Liver (tissue), 9 donors: Measurements from ENCODE around the gene PHACTR4. TPM values are rescaled to one million over a fixed set of nuclear protein-coding genes. Genes with fewer than 3 reads are reported as not detected.

Source experiments
- DNase-seq: peaks from one replicate; pipeline ENCODE4 v3.0.0-alpha.2; 2017; ENCODE audit warnings: low spot score
- H3K27ac ChIP-seq, 2 donors: one replicate each; pipeline ENCODE4 v1.7.0; 2013; ENCODE audit warnings: inconsistent platforms in 2 of 2, low read length in 2 of 2, control low read depth in 1 of 2, low read depth in 1 of 2, mild to moderate bottlenecking in 1 of 2
- H3K27me3 ChIP-seq, 4 donors: one replicate each; pipeline versions ENCODE4 v1.6.1 to v1.7.0; 2013; ENCODE audit warnings: low read length in 3 of 4, inconsistent platforms in 1 of 4, mild to moderate bottlenecking in 1 of 4, moderate library complexity in 1 of 4; ENCODE audit not compliant: control insufficient read depth in 4 of 4, insufficient read depth in 4 of 4
- H3K36me3 ChIP-seq, 4 donors: one replicate each; pipeline versions ENCODE4 v1.6.1 to v1.7.0; 2013; ENCODE audit warnings: low read length in 3 of 4, mild to moderate bottlenecking in 3 of 4, low read depth in 1 of 4, moderate library complexity in 1 of 4; ENCODE audit not compliant: control insufficient read depth in 4 of 4, insufficient read depth in 3 of 4
- H3K4me1 ChIP-seq, 4 donors: one replicate each; pipeline versions ENCODE4 v1.6.1 to v1.7.0; 2013; ENCODE audit warnings: low read length in 3 of 4, mild to moderate bottlenecking in 3 of 4, moderate library complexity in 1 of 4; ENCODE audit not compliant: control insufficient read depth in 4 of 4, insufficient read depth in 4 of 4
- H3K4me3 ChIP-seq, 3 donors: one replicate each; pipeline versions ENCODE4 v1.6.1 to v1.7.0; 2013; ENCODE audit warnings: low read length in 3 of 3, control low read depth in 1 of 3, low read depth in 1 of 3, mild to moderate bottlenecking in 1 of 3
- H3K9ac ChIP-seq, 2 donors: one replicate each; pipeline ENCODE4 v1.7.0; 2013; ENCODE audit warnings: low read length in 2 of 2, mild to moderate bottlenecking in 2 of 2, moderate library complexity in 2 of 2, control low read depth in 1 of 2, low read depth in 1 of 2
- H3K9me3 ChIP-seq, 4 donors: one replicate each; pipeline versions ENCODE4 v1.6.1 to v1.7.0; 2013; ENCODE audit warnings: low read length in 3 of 4; ENCODE audit not compliant: control insufficient read depth in 4 of 4
- CTCF ChIP-seq: fragments of 150-350 bp; IDR thresholded peaks from 2 replicates; pipeline ENCODE4 v1.5.1; 2017; ENCODE audit warnings: improper control_type of control experiment, low read depth, low read length; ENCODE audit not compliant: missing input control
- EGR1 ChIP-seq, 2 donors: IDR thresholded peaks; 2 replicates each; pipeline ENCODE4 v1.6.1; 2016 to 2018; ENCODE audit warnings: antibody characterized with exemption in 2 of 2, low read depth in 2 of 2
- FOXA2 ChIP-seq: IDR thresholded peaks from 2 replicates; pipeline ENCODE4 v1.6.1; 2016; ENCODE audit warnings: antibody characterized with exemption
- GABPA ChIP-seq, 2 donors: IDR thresholded peaks in 1 of 2; conservative IDR thresholded peaks in 1 of 2; 2 replicates each; pipeline ENCODE4 v1.6.1; 2016; ENCODE audit warnings: antibody characterized with exemption in 2 of 2, mild to moderate bottlenecking in 1 of 2, moderate library complexity in 1 of 2
- HNF4A ChIP-seq, 2 donors: conservative IDR thresholded peaks; 2 replicates each; pipeline ENCODE4 v1.6.1; 2016; ENCODE audit warnings: antibody characterized with exemption in 2 of 2, mild to moderate bottlenecking in 2 of 2
- JUND ChIP-seq, 2 donors: IDR thresholded peaks; 2 replicates each; pipeline ENCODE4 v1.6.1; 2016; ENCODE audit warnings: antibody characterized with exemption in 2 of 2
- NR2F2 ChIP-seq: IDR thresholded peaks from 2 replicates; pipeline ENCODE4 v1.6.1; 2016; ENCODE audit warnings: antibody characterized with exemption
- RAD21 ChIP-seq, 2 donors: IDR thresholded peaks; 2 replicates each; pipeline ENCODE4 v1.6.1; 2016; ENCODE audit warnings: antibody characterized with exemption in 2 of 2, mild to moderate bottlenecking in 2 of 2
- WGBS: extraction: QIAGEN DNeasy Blood & Tissue Kit; methylation state at CpG from one replicate; pipeline ENCODE4 v1.1.7; 2013; 5-methylcytosine and 5-hydroxymethylcytosine counted together
- polyA plus RNA-seq, 2 donors: library from polyadenylated mRNA; stranded (reverse) in 1 of 2; unstranded in 1 of 2; fragments of 200-250 nt in 1 of 2; fragments of >200 nt in 1 of 2; fragmentation: Nextera tagmentation in 1 of 2; extraction: Ambion mirVana in 1 of 2; gene quantifications; one replicate each; pipeline versions ENCODE4 v1.2.1 to v1.2.3, GENCODE V29; 2013 to 2015
- total RNA-seq, 2 donors: library from RNA; depleted of rRNA; stranded (reverse); fragments of >200 nt; gene quantifications; one replicate each; pipeline ENCODE4 v1.2.3, GENCODE V29; 2014
- TF ChIP-seq, protein P1 (sequence below): IDR thresholded peaks from 2 replicates; pipeline ENCODE4 v1.6.1; 2016; ENCODE audit warnings: antibody characterized with exemption
- TF ChIP-seq, protein P2 (sequence below): IDR thresholded peaks from 2 replicates; pipeline ENCODE4 v1.6.1; 2016; ENCODE audit warnings: antibody characterized with exemption
- donor health status: healthy.
- donor health status: healthy.
- donor health status: healthy.
- donor health status: healthy.
- donor health status: healthy.

PHACTR4 gene
- total and polyA plus RNA-seq, 4 donors: 8.9 to 22.6 (median 10.8) TPM

GRCh38 chr1:28394136-28394535, 24.6 kb downstream of the PHACTR4 start:
- DNase-seq: no peak
- 74% methylated on average over 1 of the region's 1 CpG for WGBS
- H3K27ac ChIP-seq: no peak overlapping the region
- H3K4me1 ChIP-seq: peaks cover 0 to 2% (median 0%) of the 10 kb centered on the region in 4 donors
- H3K9ac ChIP-seq: no peak overlapping the region
- TF ChIP-seq EGR1 (IDR thresholded peaks at IDR 0.05; ENCODE audit: low read depth in 2 of 2) (no peak), RAD21 (IDR thresholded peaks at IDR 0.05) (no peak), NR2F2 (no peak), FOXA2 (no peak)
- TF ChIP-seq, protein P1, sequence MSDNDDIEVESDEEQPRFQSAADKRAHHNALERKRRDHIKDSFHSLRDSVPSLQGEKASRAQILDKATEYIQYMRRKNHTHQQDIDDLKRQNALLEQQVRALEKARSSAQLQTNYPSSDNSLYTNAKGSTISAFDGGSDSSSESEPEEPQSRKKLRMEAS: no peak
- H3K27me3 ChIP-seq: no peaks in the 10 kb centered on the region
- no peaks in the 10 kb centered on the region for H3K9me3 ChIP-seq
- H3K4me3 ChIP-seq: no peak overlapping the region
- H3K36me3 ChIP-seq: peaks cover 0 to 1% (median 0%) of the 10 kb centered on the region in 4 donors

GRCh38 chr1:28395181-28395580, 25.6 kb downstream of the PHACTR4 start:
- TF ChIP-seq, protein P2, sequence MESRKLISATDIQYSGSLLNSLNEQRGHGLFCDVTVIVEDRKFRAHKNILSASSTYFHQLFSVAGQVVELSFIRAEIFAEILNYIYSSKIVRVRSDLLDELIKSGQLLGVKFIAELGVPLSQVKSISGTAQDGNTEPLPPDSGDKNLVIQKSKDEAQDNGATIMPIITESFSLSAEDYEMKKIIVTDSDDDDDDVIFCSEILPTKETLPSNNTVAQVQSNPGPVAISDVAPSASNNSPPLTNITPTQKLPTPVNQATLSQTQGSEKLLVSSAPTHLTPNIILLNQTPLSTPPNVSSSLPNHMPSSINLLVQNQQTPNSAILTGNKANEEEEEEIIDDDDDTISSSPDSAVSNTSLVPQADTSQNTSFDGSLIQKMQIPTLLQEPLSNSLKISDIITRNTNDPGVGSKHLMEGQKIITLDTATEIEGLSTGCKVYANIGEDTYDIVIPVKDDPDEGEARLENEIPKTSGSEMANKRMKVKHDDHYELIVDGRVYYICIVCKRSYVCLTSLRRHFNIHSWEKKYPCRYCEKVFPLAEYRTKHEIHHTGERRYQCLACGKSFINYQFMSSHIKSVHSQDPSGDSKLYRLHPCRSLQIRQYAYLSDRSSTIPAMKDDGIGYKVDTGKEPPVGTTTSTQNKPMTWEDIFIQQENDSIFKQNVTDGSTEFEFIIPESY: no peak
- no peak for TF ChIP-seq CTCF
- H3K27ac ChIP-seq: no peak overlapping the region
- no peak for DNase-seq
- no peak overlapping the region for H3K4me3 ChIP-seq
- peaks cover 0 to 2% (median 0%) of the 10 kb centered on the region in 4 donors for H3K4me1 ChIP-seq
- no peaks in the 10 kb centered on the region for H3K27me3 ChIP-seq
- no peaks in the 10 kb centered on the region for H3K9me3 ChIP-seq
- H3K36me3 ChIP-seq: peaks cover 0 to 1% (median 0%) of the 10 kb centered on the region in 4 donors
- 68% methylated on average over 4 of the region's 4 CpGs for WGBS
- no peak overlapping the region for H3K9ac ChIP-seq

DNA sequence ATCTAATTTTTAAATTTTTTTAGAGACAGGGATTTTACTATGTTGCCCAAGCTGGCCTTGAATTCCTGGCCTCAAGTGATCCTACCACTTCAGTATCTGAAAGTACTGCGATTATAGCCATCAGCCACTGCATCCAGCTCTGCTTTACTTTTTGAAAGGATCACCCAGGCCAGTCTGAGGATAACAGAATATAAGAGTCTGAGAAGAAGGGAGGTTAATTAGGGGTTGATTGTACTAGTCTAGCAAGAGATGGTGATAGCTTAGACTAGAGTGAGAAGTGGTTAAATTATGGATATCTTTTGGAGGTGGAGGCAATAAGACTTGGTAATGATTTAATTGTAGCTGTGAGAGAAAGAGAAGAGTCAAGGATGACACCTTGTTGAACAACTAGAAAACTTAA, 32.2 kb downstream of the PHACTR4 start:
- TF ChIP-seq GABPA (IDR thresholded peaks at IDR 0.05 in 1 of 2, conservative IDR thresholded peaks at IDR 0.05 in 1 of 2) (no peak), NR2F2 (no peak), HNF4A (conservative IDR thresholded peaks at IDR 0.05) (no peak), JUND (IDR thresholded peaks at IDR 0.05) (no peak)
- Histone ChIP-seq H3K9ac (no peak overlapping the region), H3K36me3 (peaks cover 0 to 1% (median 0%) of the 10 kb centered on the region in 4 donors), H3K4me1 (no peaks in the 10 kb centered on the region), H3K9me3 (no peaks in the 10 kb centered on the region), H3K4me3 (no peak overlapping the region), H3K27me3 (no peaks in the 10 kb centered on the region), H3K27ac (no peak overlapping the region)
- 97% methylated on average over 1 of the region's 1 CpG for WGBS
- DNase-seq: no peak
